Motor neuron (in vitro differentiated cells): ENCODE results near the gene SLC26A2. TPM values are rescaled to one million over a fixed set of nuclear protein-coding genes. Genes with fewer than 3 reads are reported as not detected.

ENCODE experiments used
- ATAC-seq, 8 experiments: fragments of 200-7000 bp; cut with Tn5 transposase; replicated peaks in 6 of 8; 2 replicates each; pipeline ENCODE4 v1.8.0; 2021; ENCODE audit warnings: mild to moderate bottlenecking in 8 of 8, moderate library complexity in 8 of 8
- H3K27ac ChIP-seq, 2 donors: fragments of 250-450 bp; sonication (Bioruptor Pico); 2 replicates each; pipeline ENCODE4 v1.9.0; 2021; ENCODE audit warnings: antibody characterized with exemption in 2 of 2, mild to moderate bottlenecking in 2 of 2, moderate library complexity in 1 of 2
- H3K4me1 ChIP-seq, 2 donors: fragments of 250-450 bp; sonication (Bioruptor Pico); replicated peaks in 1 of 2; 2 replicates each; pipeline ENCODE4 v1.6.1; 2021; ENCODE audit warnings: antibody characterized with exemption in 2 of 2, mild to moderate bottlenecking in 2 of 2, moderate library complexity in 1 of 2
- H3K4me3 ChIP-seq, 5 donors: fragments of 250-450 bp; sonication (Bioruptor Pico); 2 replicates each; pipeline ENCODE4 v1.9.0; 2021; ENCODE audit warnings: antibody characterized with exemption in 5 of 5, mild to moderate bottlenecking in 5 of 5, moderate library complexity in 4 of 5
- WGBS, 10 experiments: fragments of 450-650 bp; shearing (Covaris generic); methylation state at CpG; one replicate each; pipeline ENCODE4 v1.0.0; 2022; 5-methylcytosine and 5-hydroxymethylcytosine counted together
- in situ Hi-C, 9 experiments: fragments of 400-800 bp; cut with MboI; loops; one replicate each; pipeline ENCODE4 v1.15.0; 2021; ENCODE audit warnings: low sequenced_read_pairs in 9 of 9, low pct_unique_long_range_greater_than_20kb in 2 of 9; ENCODE audit not compliant: unreplicated experiment in 9 of 9
- total RNA-seq, 8 experiments: library from RNA; unstranded; fragments of 300-600 nt; gene quantifications; 2 replicates each; pipeline versions ENCODE4 v1.2.3 to v1.2.4, GENCODE V29; 2022

The SLC26A2 gene
- total RNA-seq, 8 experiments from 2014 or later: 6.9 to 17.0 (median 8.1) TPM

- peaks cover 15 to 17% of the 10 kb centered on the region in 2 donors for H3K4me1 ChIP-seq
- no peak for ATAC-seq
- 20 to 100% (median 80%) methylated on average over 1 to 2 of the region's 4 CpGs; no CpG with 5 or more reads in 5 of the 10 experiments for WGBS, 10 experiments
- in situ Hi-C loops: no loop called here
- no peak overlapping the region for H3K4me3 ChIP-seq
- no peak overlapping the region for H3K27ac ChIP-seq
Measured at GRCh38 chr5:149957855-149958254, 2.7 kb upstream of the SLC26A2 start.

- in situ Hi-C loops: no loop called here
- Histone ChIP-seq H3K27ac (peak overlapping the region; percentile 79 to 88), H3K4me1 (peaks cover 10 to 17% of the 10 kb centered on the region in 2 donors), H3K4me3 (peak overlapping the region; percentile 52 to 91 (median 60))
- no peak for ATAC-seq
- 0 to 56% (median 27%) methylated on average over 1 to 12 of the region's 14 CpGs for WGBS, 10 experiments
Measured at GRCh38 chr5:149959406-149960236, 937 bp upstream of the SLC26A2 start.

GRCh38 chr5:149961186-149961685, 678 bp downstream of the SLC26A2 start:
- in situ Hi-C loops: no loop called here
- no peak for ATAC-seq
- Histone ChIP-seq H3K4me1 (peaks cover 10 to 17% of the 10 kb centered on the region in 2 donors), H3K27ac (peak overlapping the region; percentile 47 to 63), H3K4me3 (peak overlapping the region; percentile 52 to 91 (median 60))
- WGBS, 10 experiments: 0 to 100% (median 59%) methylated on average over 1 to 4 of the region's 23 CpGs; no CpG with 5 or more reads in 2 of the 10 experiments

- WGBS, 10 experiments: 40 to 100% (median 72%) methylated on average over 2 to 6 of the region's 6 CpGs; no CpG with 5 or more reads in 3 of the 10 experiments
- H3K27ac ChIP-seq: no peak overlapping the region
- in situ Hi-C loops: no loop called here
- ATAC-seq: peak in 2 of 8 experiments; percentile 1 to 2
- H3K4me1 ChIP-seq: peaks cover 10 to 17% of the 10 kb centered on the region in 2 donors
- no peak overlapping the region for H3K4me3 ChIP-seq
Measured at GRCh38 chr5:149961957-149962409, 1.4 kb downstream of the SLC26A2 start.

GRCh38 chr5:149962601-149963300, 2.2 kb downstream of the SLC26A2 start:
- Histone ChIP-seq H3K27ac (no peak overlapping the region), H3K4me3 (no peak overlapping the region), H3K4me1 (peaks cover 10 to 17% of the 10 kb centered on the region in 2 donors)
- WGBS, 10 experiments: 70 to 100% (median 97%) methylated on average over 1 to 5 of the region's 5 CpGs; no CpG with 5 or more reads in 2 of the 10 experiments
- in situ Hi-C loops: no loop called here
- ATAC-seq: no peak

GRCh38 chr5:149963729-149964128, 3.2 kb downstream of the SLC26A2 start:
- 83 to 100% (median 94%) methylated on average over 1 to 3 of the region's 3 CpGs; no CpG with 5 or more reads in 4 of the 10 experiments for WGBS, 10 experiments
- Histone ChIP-seq H3K4me3 (no peak overlapping the region), H3K27ac (no peak overlapping the region), H3K4me1 (peaks cover 10 to 17% of the 10 kb centered on the region in 2 donors)
- in situ Hi-C loops: no loop called here
- ATAC-seq: no peak

- no peak overlapping the region for H3K27ac ChIP-seq
- no peaks in the 10 kb centered on the region for H3K4me1 ChIP-seq
- no peak overlapping the region for H3K4me3 ChIP-seq
- in situ Hi-C loops: no loop called here
- WGBS, 10 experiments: 66 to 100% (median 88%) methylated on average over 2 to 3 of the region's 3 CpGs; no CpG with 5 or more reads in 1 of the 10 experiments
- ATAC-seq: no peak
Measured at GRCh38 chr5:149966946-149967345, 6.4 kb downstream of the SLC26A2 start.

- H3K27ac ChIP-seq: no peak overlapping the region
- WGBS, 10 experiments: 40 to 100% (median 71%) methylated on average over 1 to 4 of the region's 4 CpGs; no CpG with 5 or more reads in 1 of the 10 experiments
- no peak overlapping the region for H3K4me3 ChIP-seq
- no peaks in the 10 kb centered on the region for H3K4me1 ChIP-seq
- in situ Hi-C loops: no loop called here
- ATAC-seq: no peak
Measured at GRCh38 chr5:149969181-149969930, 8.8 kb downstream of the SLC26A2 start.

GRCh38 chr5:149975409-149975808, 14.9 kb downstream of the SLC26A2 start:
- H3K27ac ChIP-seq: no peak overlapping the region
- no peak overlapping the region for H3K4me3 ChIP-seq
- in situ Hi-C loops: loop anchor here in 6 of 9 experiments (25.0 kb wide), 2 partner anchors 138 to 338 kb away; no protein-coding TSS in a partner anchor
- no peaks in the 10 kb centered on the region for H3K4me1 ChIP-seq
- ATAC-seq: no peak
- WGBS, 10 experiments: 0 to 67% (median 55%) methylated on average over 1 to 2 of the region's 2 CpGs; no CpG with 5 or more reads in 1 of the 10 experiments

- in situ Hi-C loops: loop anchor here in 8 of 9 experiments (10.0 to 25.0 kb wide), 5 partner anchors 125 to 345 kb away; no protein-coding TSS in a partner anchor
- H3K4me1 ChIP-seq: no peaks in the 10 kb centered on the region
- no peak overlapping the region for H3K4me3 ChIP-seq
- WGBS, 10 experiments: 44 to 92% (median 80%) methylated on average over 1 of the region's 1 CpG; no CpG with 5 or more reads in 2 of the 10 experiments
- H3K27ac ChIP-seq: no peak overlapping the region
- no peak for ATAC-seq
Measured at GRCh38 chr5:149979896-149980295, 19.3 kb downstream of the SLC26A2 start.

GRCh38 chr5:149981206-149981605, 20.6 kb downstream of the SLC26A2 start:
- H3K4me1 ChIP-seq: no peaks in the 10 kb centered on the region
- in situ Hi-C loops: loop anchor here in 8 of 9 experiments (10.0 to 25.0 kb wide), 5 partner anchors 126 to 346 kb away; no protein-coding TSS in a partner anchor
- no peak for ATAC-seq
- H3K27ac ChIP-seq: no peak overlapping the region
- no peak overlapping the region for H3K4me3 ChIP-seq
- WGBS, 10 experiments: 73 to 100% (median 86%) methylated on average over 1 to 3 of the region's 3 CpGs; no CpG with 5 or more reads in 1 of the 10 experiments

- Histone ChIP-seq H3K4me1 (no peaks in the 10 kb centered on the region), H3K27ac (no peak overlapping the region), H3K4me3 (no peak overlapping the region)
- ATAC-seq: no peak
- in situ Hi-C loops: loop anchor here in 8 of 9 experiments (10.0 to 25.0 kb wide), 5 partner anchors 128 to 348 kb away; no protein-coding TSS in a partner anchor
Measured at GRCh38 chr5:149982505-149982904, 21.9 kb downstream of the SLC26A2 start.
